NCI-H2227 (cell line): ENCODE measurements around the gene MICAL2.

Experiments used
- DNase-seq: peaks from one replicate; lab custom pipeline; 2025; ENCODE audit not compliant: unreplicated experiment; lab: John Stamatoyannopoulos, UW

MICAL2 gene

DNA sequence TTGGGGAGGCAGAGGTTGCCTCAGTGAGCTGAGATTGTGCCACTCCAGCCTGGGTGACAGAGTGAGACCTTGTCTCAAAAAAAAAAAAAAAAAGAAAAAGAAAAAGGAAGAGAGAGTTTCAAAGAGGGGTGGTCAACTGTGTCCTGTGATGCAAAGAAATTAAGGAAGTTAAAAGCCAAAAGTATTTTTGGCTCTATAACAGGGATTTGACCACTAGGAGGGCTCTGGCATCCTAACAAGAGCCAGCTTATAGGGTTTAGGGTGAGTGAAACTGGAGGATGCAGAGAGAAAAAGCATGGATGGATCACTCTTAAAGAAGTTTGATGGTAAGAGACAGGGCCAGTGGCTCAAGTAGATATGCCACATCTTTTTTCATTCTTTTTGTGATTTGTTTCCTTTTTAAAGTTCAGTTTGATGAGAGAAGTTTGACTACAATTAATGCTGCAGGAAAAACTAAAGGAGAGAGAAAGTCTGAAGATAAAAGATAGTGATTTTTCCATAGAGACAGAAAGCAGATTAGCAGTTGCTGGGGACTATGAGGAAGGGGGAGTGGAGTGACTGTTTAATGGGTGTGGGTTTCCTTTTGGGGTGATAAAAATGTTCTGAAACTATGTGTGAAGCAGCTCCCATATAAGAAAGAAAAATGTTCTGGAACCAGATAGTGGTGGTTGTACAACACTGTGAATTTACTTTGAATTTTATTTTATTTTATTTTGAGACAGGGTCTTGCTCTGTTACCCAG, 11.1 kb upstream of the MICAL2 start:
- no peak for DNase-seq

DNA sequence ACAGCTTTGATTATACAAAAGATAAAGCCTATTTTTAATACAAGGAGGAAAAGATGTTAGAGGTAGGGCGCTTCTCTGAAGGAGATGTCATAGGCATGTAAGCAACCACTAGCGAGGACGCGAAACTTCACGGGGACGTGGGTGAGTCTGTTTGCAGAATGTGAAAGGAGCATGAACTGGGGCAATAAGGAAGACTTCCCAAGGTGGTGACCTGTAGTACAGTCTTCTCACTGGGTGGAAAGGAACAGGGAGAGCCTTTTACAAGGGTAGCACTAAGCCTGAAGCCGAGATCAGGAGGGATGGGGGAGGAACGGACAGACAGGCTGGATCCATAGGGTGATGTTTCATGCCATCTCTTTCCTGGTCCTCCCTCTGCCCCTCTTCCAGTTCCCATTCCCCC, 10.0 kb upstream of the MICAL2 start:
- DNase-seq: no peak

DNA sequence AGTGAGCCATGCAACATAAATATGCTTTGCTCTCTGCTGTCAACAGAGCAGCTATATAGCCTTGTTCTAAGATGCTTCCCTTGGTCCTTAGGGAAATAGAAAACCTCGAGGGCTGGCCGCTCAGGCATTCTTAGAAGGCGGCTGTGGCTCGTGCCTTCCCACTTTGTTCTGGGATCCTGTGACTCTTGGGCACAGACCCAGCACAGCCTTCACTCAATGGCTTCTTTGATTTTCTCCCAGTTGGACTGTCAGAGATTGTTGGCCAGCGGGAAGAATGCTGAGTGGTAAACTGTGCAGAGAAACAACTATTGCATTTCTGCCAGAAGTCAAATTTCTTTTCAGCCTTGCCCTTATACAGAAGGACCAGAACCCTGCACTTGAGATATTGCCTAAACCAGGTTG, 9.5 kb upstream of the MICAL2 start:
- no peak for DNase-seq

DNA sequence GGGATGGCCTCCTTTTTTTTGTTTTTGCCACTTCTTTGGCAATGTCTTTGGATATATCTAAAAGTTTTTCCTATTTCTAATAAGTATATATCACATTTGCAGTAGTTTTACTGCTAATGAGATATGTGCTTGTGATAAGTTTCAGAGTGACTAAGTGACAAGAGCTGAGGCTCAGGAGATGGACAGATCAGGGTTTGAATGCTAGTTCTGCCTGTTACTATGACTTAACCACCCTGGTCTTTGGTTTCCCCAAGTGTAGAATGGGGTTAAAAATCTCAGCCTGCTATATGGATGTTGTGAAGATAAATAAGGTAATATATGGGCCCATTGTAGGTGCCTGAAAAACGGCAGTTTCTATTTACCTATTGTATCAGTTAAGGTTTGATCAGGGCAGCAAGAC, 9.1 kb upstream of the MICAL2 start:
- no peak for DNase-seq

DNA sequence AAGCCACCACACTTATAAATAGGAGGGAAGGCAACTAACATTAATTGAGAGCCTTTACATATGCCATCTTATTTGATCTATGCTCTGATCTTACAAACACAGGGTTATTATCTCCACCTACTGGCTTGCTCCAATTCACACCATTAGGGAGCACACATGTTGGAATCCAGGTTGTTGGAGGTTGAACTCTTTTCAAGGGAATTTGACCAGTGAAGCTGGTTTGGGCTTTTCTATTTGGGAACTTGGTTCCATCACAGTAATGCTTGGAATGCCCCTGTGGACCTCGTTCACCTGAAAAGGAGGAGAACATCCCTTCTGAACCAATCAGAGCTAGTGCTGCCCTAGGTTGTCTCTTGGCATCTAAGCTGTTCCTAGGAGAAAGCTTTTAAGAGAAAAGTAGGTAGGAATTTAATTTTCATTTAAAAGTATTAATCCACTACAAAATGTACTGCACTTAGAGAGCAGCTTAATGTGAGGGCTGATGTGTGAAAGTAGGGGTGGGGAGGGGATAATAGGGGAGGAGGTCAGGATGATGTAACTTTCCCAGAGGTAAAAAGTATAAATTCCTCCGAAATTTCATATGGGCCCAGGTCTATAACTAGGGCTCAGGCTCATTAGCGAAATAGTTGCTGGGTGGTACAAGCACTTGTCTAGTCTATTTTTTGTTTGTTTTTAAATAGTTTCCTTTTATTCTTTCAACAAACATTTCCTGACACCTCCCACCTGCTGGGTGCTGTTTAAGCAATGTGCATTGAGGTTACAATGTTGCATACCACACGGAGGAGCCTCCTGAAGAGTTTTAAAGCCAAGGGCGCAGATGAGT, 7.6 kb upstream of the MICAL2 start:
- no peak for DNase-seq

DNA sequence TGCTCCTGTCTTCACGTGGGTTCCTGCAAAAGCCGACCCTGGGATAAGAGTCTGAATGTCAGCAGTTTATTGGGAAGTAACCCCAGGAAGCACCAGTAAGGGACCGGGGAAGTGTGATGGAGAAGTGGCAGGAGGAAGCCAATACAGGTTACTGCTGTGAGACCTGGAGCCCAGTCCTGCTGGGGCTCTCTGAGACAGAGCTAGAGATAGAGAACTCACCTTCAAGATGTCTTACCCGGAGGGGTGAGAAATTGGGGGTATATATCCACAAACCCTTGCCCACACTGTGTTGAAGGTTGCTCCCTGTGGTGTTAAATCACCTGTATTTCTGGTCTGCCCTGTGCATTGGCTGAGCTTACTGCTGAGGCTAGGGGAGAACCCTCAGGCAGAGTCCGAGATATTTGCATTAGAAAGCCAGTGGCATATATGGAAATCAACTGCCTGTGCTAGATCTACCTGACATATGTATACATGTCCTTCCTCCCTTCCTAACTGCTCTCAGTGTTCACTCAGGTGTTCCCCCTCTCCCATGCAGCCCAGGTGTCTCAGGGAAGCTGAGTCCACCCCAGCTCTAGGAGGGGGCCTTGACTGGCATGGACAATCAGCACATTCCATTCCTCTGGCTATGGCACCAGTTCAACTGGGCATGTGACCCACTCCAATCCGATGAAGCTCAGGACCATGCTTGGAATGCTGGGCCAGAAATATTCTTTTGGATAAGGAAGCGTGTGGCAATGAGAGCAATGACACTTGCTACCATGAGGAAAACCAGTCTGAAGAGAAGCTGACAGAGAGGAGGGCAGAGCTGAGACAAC, 6.8 kb upstream of the MICAL2 start:
- no peak for DNase-seq

DNA sequence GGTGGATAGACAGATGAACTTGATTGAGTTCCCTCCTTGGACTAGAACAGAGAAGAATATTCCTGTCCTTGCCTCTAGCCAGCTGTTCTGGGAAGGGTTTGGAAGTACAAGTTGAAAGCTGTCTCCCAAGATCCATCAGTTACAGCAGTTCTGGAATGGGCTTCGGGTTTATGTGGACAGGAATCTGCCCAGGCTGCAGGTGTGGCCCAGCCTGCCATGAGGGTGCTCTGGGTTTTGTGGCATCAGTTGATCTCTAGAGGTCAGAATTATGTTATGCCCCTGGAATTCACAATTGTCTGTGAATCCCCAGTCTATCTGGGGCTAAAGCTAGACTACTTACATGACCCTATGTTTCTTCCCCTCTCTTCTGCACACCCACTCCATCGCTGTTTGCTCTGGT, 4.9 kb upstream of the MICAL2 start:
- no peak for DNase-seq

DNA sequence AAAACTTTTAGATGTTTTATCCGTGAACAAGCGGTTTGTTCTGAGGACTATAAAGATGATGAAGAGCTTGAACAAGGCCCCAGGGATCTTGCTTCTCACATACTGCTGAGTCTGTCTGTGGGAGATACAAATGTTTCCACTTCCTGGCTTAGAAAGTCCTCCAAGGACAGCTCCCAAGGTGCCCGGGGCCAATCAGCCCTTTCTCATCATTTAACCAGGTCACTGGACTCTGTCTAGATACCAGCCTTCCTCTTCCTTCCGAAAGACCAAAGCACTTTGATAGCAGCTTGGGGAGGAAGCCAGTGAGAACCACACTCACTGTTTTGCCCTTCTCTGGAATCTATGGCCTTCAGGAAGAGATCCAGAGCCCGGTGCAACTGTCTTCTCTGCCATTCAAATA, 4.3 kb upstream of the MICAL2 start:
- DNase-seq: no peak

DNA sequence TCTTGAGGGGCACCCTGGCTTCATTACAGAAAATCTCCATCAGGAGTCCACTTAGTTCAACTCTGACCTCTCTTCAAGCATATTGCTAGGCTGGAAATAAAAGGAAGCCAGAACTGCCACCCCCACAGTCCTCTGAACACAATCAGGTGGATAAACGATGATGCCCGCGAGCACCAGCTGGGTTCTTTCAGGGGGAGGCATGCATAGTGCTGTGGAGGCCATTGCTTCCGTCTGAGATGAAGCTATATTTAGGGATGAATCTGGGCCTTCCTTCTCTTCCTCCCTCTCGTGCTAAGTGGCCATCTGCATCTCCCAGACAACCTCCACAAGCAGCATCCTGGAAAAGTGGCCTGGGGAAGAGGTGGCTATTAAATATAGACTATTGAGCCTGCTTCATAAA, 3.9 kb upstream of the MICAL2 start:
- peak; percentile 26 for DNase-seq

DNA sequence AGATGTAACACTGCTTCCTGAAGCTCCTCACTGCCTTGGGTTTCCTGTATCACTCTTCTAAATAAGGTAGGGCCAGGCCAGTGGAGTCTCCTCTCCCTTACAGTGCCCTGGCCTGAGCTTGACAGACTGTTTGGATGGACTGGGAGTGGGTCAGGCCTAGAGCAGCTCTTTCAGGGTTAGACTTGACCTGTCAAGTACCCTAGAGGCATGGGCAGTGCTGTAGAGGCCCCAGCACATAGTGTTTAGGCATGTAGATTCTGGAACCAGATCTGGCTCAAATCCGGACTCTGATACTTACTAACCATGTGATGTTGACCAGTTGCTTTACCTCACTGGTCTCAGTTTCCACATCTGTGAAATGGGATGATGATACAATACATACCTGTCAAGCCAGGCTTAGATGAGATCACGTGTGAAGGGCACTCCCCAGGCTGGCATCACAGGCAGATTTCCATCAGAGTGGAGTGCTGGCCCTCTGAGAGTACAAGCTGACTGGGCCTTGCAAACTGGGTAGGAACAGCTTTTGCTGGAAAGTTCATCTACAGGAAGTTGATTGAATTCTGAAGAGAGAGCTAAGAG, 1.4 kb upstream of the MICAL2 start:
- no peak for DNase-seq

DNA sequence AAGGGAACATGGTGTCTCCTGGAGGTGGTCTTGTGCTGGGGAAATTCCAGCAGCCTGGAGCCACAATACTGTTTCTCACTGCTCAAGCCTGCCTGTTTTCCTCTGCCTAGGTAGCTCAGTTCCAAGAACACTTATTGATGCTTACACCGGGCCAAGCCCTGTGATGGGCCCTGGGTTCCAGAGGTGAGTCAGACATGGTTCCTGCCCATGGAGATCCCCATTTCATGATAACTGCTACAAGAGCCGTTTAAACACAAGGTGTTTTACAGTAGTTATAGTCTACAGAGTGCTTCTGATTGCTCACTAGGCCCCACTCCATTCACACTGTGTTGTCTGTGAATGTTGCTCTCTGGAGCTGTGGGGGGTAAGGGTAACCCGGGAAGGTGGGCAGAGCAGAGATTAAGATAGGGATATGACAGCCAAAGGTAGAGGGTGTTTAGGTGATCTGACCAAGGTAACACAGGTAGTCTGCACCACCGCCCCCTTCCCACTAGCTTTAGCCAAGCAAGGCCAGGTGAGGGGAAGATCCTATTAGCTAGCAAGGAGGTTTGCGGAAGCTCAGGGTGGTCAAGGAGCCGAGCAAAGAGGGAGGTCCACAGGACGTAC, 696 bp upstream of the MICAL2 start:
- DNase-seq: no peak

DNA sequence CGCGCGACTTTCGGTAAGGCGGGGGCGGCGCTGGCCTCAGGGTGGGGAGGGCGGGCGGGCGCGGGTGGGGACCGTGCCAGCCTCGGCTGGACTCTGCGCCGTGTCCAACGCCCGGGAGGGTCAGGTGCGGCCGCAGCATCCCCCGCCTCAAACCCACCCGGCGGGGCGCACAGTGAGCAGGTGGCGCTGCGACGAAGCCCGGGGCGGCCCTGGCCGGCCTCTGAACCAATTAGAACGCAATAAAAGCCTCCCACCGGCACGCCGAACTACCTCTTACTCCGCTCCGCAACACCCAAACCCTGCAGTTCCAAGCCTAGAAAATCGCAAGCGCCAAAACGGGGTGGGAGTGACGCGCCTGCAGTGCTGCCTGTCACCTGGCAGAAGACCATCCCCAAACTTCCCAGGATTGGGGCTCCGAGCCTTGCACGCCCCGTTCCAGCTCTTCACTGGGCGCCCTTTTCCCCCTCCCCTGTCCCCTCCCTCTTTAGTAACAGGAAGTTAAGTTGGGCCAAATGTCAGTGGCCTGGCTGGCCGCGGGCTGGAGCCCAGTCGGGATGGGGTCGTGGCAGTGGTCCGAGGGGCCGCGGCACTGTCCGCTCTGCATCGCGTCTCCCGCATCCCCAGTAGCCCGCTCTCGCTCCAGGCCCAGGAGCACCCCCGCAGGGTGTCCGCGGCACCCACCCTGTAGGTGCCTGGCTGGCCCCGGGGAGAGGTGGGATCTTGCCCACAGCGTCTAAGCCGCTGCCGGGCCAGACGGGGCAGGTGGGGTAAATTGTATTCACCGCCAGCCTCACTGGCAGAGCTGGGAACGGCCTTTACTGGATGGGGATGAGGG, 541 bp downstream of the MICAL2 start:
- DNase-seq: peak; percentile 55

DNA sequence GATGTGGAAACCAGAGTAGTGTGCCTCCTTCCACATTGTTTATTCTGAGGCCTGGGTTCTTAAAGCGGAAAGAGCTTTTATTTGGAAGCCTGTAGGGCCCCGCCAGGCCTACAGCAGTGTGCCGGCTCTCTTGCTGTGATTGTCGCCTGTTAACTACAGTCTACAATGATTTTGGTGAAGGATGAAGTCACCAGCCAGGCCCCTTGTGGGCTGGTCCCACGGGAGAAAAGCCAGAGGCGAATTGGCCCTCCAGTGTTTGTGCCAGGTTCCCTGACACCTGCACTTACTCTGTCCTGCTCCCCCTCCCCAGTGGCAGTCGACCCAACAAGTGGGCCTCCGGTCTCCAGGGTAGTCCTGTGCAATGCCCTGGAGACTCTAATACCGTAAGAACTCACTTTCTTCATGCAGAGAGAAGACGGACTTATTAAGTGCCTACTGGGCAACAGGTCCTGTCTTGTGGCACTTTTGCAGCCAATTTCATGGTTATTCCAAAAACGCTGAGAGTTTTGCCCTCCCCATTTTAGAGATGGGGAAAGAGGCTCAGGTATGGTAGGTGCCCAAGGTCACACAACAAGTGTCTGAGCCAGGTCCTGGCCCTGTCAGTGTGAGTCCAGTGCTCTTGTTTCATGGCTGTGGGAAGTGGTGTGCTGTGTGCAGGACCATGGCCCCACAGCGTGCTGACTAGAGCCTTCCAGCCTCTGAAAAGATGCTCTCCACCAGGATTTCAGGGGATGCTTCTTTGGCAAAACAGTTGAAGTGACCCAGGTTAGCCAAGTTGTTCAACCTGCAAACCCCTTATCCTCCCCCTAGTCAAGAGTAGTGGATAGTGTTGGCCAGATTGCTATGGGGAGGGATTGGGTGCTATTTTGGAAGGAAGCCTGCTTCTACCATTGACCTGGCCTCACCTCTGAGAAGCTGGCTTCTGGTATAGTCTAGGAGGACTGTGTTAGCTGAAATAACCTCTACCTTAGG, 1.4 kb downstream of the MICAL2 start:
- no peak for DNase-seq

DNA sequence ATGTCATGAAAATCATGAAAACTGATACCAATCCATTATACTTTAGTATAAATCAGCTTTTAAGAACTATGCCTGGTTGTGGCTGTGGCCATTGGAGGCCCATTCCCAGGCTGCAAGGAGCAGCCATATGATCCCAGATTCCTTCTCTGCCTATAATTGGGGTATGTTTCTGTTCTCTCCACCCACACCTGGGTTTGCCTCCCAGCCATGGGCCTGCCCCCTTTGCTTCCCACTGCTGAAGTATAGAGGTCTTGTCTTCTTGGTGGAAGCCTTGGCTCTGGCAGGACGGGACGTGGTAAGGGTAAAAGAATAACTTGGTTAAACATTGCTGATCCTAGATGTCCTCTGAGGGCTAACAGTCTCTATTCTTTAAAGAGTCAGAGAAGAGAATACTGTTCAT, 2.4 kb downstream of the MICAL2 start:
- no peak for DNase-seq

DNA sequence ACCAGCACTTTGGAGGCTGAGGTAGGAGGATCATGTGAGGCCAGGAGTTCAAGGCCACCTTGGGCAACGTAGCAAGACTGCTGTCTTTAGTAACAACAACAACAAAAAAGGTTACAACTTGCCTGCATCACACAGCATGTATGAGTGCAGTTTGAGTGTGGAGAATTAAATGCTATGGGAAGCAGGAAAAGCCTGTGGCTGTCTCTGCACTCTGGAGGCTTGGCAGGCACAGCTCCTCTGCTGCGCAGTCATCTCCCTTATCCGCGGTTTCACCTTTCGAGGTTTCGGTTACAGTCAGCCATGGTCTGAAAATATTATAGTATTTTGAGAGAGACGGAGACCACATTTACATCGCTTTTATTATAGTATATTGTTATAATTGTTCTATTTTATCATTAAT, 2.9 kb downstream of the MICAL2 start:
- DNase-seq: no peak

DNA sequence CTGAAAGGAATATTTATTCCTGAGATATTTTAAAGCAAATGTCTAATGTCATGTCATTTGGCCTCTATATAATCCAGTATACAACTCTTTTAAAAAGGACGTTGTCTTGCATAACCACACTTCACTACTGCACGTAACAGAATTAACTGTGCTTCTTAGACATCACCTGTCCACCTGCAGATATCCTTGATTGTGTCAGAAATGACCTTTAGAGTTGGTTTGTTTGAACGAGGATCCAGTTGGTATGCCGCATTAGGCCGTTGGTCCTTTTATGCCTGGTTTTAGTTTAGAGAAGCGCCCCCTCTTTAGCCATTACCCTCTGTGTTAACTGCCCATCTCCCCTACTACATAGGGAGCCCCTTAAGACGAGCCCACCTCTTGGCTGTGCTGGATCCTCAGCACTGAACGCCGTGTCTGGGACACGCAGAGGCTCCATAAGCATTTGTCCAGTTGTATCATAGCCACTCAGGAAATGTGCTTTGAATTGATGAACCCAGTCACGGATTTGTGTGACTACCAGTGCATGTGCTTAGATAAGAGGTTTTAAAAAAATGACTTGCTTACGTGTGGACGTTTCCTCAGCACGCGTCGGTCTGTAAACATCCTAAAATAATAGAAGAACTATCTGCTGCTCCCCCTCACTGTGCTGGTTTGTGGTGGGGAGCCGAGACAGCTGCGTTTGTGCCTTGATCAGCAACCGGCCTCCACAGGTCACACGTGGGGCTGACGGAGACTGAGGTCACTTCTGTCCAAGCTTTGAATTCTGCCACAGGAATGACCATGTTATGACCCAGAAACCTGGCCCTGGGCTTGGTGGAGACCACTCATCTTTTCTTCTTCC, 4.0 kb downstream of the MICAL2 start:
- no peak for DNase-seq

DNA sequence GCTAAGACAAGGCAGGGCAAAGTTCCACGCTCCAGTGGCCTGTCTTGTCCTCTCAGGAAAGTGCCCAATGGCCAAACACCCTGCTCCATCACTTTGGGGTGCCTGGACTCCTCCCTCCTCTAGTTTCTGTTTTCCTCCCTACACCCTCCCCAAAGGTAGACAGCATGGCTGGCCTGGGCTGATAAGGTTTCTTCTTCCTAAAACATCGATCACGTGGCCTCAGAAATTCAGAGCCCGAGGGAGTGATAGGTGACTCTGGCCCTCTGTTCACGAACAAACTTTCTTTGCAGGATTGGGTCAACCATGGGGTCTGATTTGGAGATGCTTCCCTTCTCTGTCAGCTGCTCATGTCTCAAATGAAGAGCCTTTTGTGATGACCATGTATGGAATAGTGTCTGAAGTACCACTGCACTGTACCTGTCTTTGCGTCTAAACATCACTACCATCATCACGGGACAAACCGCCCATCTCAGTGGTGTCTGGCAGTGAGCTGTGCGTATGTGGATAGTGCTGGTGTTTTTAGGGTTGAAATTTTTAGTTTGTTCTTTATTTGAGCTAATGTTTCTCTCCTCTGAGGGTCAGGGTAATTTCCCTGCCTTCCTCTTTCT, 6.1 kb downstream of the MICAL2 start:
- no peak for DNase-seq

DNA sequence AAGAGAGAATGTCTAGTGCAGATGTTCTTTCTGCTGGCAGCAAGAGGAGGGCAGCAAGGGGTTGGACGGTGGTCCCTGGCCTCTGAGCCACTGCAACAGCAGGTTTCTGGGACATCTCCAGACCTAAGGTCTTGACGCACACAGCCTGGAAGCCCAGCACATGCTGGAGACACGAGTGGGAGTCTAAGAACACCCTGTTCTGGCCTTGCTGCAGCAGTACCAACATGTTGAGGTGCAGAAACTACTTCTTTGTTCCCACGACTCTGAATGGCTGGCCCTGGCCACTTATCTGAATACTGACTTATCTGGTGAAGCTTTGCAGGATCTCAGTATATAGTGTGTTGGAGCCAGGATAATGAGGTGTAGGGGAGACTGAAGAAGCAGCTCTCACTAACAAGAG, 6.8 kb downstream of the MICAL2 start:
- no peak for DNase-seq
